GM12878 (cell line): ENCODE measurements around the gene WDR11.

Experiments
- EP300 ChIP-seq, 2 experiments: fragments of 150-350 bp in 1 of 2; IDR thresholded peaks; 2 replicates each; pipeline ENCODE4 v1.6.1; 2011 to 2012; ENCODE audit warnings: low read depth in 2 of 2, low read length in 2 of 2, borderline replicate concordance in 1 of 2, improper control_type of control experiment in 1 of 2, inconsistent platforms in 1 of 2; ENCODE audit not compliant: control insufficient read depth in 1 of 2
- GABPA ChIP-seq: IDR thresholded peaks from 2 replicates; pipeline ENCODE4 v1.6.1; 2014; ENCODE audit warnings: antibody characterized with exemption, low read depth, mild to moderate bottlenecking, inconsistent platforms
- MTA3 ChIP-seq: IDR thresholded peaks from 2 replicates; pipeline ENCODE4 v1.6.1; 2012; ENCODE audit warnings: low read length, inconsistent platforms, borderline replicate concordance
- NFIC ChIP-seq: IDR thresholded peaks from 2 replicates; pipeline ENCODE4 v1.6.1; 2012; ENCODE audit warnings: low read depth, mild to moderate bottlenecking, inconsistent platforms, low read length, moderate library complexity
- POLR2A ChIP-seq: IDR thresholded peaks from 2 replicates; pipeline ENCODE4 v1.6.1; 2011; ENCODE audit warnings: low read depth, mild to moderate bottlenecking, low read length
- SIX5 ChIP-seq: IDR thresholded peaks from 2 replicates; pipeline ENCODE4 v1.6.1; 2011; ENCODE audit warnings: mild to moderate bottlenecking, low read depth, low read length, moderate library complexity; ENCODE audit not compliant: severe bottlenecking
- SPI1 ChIP-seq: IDR thresholded peaks from 2 replicates; pipeline ENCODE4 v1.6.1; 2011; ENCODE audit warnings: low read depth, mild to moderate bottlenecking, low read length, moderate library complexity, borderline replicate concordance; ENCODE audit not compliant: insufficient read depth
- TAF1 ChIP-seq: IDR thresholded peaks from 2 replicates; pipeline ENCODE4 v1.6.1; 2011; ENCODE audit warnings: mild to moderate bottlenecking, low read depth, low read length, borderline replicate concordance
- ZNF274 ChIP-seq: IDR thresholded peaks from one replicate; pipeline ENCODE4 v1.8.0; 2011; ENCODE audit not compliant: insufficient read length, insufficient read depth
- TF ChIP-seq, protein P1 (sequence below): IDR thresholded peaks from 2 replicates; pipeline ENCODE4 v1.6.1; 2011; ENCODE audit warnings: mild to moderate bottlenecking, low read depth, low read length, moderate library complexity; ENCODE audit not compliant: insufficient replicate concordance
- TF ChIP-seq, protein P2 (sequence below), 3 experiments: IDR thresholded peaks in 2 of 3; conservative IDR thresholded peaks in 1 of 3; 2 replicates each; pipeline ENCODE4 v1.5.1; 2011; ENCODE audit warnings: low read depth in 3 of 3, low read length in 3 of 3, mild to moderate bottlenecking in 3 of 3, control low read depth in 2 of 3, moderate library complexity in 2 of 3, inconsistent platforms in 1 of 3, mixed read lengths in 1 of 3; ENCODE audit not compliant: control insufficient read depth in 2 of 3, insufficient read depth in 1 of 3; ENCODE audit errors: extremely low read depth in 1 of 3
- TF ChIP-seq, protein P3 (sequence below): fragments of 450-650 bp; IDR thresholded peaks from 2 replicates; pipeline ENCODE4 v1.6.1; 2018; ENCODE audit warnings: mild to moderate bottlenecking, low read depth, moderate library complexity; ENCODE audit not compliant: partially characterized antibody
- TF ChIP-seq, protein P4 (sequence below): IDR thresholded peaks from 2 replicates; pipeline ENCODE4 v1.6.1; 2011; ENCODE audit warnings: low read depth, low read length, improper control_type of control experiment, borderline replicate concordance
- TF ChIP-seq, protein P5 (sequence below): IDR thresholded peaks from 2 replicates; pipeline ENCODE4 v1.6.1; 2012; ENCODE audit warnings: low read depth, low read length, improper control_type of control experiment

DNA sequence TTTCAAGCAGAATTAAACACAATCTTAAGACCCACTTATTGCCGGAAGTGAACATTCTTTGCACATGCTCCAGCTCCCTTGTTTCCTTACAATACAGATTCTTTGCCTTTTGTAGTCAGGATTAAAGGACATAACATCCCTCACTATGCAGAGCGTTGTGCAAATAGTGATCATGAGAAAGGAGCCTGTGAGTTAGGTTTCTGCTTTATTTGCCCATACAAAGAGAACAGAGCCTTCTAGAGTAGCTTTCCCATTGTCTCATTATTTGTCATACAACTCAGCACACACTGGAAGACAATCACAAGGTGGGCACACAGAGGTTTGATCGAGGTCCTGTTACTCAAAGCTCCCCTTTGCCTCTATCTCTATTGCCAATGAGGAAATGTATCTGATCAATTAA lies 48.2 kb upstream of the WDR11 start:
- TF ChIP-seq, protein P1, sequence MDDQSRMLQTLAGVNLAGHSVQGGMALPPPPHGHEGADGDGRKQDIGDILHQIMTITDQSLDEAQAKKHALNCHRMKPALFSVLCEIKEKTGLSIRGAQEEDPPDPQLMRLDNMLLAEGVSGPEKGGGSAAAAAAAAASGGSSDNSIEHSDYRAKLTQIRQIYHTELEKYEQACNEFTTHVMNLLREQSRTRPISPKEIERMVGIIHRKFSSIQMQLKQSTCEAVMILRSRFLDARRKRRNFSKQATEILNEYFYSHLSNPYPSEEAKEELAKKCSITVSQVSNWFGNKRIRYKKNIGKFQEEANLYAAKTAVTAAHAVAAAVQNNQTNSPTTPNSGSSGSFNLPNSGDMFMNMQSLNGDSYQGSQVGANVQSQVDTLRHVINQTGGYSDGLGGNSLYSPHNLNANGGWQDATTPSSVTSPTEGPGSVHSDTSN: no peak
- TF ChIP-seq SPI1 (no peak), TAF1 (no peak), POLR2A (no peak), SIX5 (no peak), MTA3 (no peak), NFIC (no peak), GABPA (no peak), EP300 (IDR thresholded peaks at IDR 0.05; ENCODE audit: borderline replicate concordance in 1 of 2, control insufficient read depth in 1 of 2, low read depth in 2 of 2, low read length in 2 of 2) (no peak), ZNF274 (no peak)
- TF ChIP-seq, protein P2, sequence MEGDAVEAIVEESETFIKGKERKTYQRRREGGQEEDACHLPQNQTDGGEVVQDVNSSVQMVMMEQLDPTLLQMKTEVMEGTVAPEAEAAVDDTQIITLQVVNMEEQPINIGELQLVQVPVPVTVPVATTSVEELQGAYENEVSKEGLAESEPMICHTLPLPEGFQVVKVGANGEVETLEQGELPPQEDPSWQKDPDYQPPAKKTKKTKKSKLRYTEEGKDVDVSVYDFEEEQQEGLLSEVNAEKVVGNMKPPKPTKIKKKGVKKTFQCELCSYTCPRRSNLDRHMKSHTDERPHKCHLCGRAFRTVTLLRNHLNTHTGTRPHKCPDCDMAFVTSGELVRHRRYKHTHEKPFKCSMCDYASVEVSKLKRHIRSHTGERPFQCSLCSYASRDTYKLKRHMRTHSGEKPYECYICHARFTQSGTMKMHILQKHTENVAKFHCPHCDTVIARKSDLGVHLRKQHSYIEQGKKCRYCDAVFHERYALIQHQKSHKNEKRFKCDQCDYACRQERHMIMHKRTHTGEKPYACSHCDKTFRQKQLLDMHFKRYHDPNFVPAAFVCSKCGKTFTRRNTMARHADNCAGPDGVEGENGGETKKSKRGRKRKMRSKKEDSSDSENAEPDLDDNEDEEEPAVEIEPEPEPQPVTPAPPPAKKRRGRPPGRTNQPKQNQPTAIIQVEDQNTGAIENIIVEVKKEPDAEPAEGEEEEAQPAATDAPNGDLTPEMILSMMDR (IDR thresholded peaks at IDR 0.05 in 2 of 3, conservative IDR thresholded peaks at IDR 0.05 in 1 of 3; ENCODE audit: control insufficient read depth in 2 of 3, extremely low read depth in 1 of 3, insufficient read depth in 1 of 3, low read depth in 3 of 3, low read length in 3 of 3): no peak
- TF ChIP-seq, protein P3, sequence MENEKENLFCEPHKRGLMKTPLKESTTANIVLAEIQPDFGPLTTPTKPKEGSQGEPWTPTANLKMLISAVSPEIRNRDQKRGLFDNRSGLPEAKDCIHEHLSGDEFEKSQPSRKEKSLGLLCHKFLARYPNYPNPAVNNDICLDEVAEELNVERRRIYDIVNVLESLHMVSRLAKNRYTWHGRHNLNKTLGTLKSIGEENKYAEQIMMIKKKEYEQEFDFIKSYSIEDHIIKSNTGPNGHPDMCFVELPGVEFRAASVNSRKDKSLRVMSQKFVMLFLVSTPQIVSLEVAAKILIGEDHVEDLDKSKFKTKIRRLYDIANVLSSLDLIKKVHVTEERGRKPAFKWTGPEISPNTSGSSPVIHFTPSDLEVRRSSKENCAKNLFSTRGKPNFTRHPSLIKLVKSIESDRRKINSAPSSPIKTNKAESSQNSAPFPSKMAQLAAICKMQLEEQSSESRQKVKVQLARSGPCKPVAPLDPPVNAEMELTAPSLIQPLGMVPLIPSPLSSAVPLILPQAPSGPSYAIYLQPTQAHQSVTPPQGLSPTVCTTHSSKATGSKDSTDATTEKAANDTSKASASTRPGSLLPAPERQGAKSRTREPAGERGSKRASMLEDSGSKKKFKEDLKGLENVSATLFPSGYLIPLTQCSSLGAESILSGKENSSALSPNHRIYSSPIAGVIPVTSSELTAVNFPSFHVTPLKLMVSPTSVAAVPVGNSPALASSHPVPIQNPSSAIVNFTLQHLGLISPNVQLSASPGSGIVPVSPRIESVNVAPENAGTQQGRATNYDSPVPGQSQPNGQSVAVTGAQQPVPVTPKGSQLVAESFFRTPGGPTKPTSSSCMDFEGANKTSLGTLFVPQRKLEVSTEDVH: no peak
- TF ChIP-seq, protein P4, sequence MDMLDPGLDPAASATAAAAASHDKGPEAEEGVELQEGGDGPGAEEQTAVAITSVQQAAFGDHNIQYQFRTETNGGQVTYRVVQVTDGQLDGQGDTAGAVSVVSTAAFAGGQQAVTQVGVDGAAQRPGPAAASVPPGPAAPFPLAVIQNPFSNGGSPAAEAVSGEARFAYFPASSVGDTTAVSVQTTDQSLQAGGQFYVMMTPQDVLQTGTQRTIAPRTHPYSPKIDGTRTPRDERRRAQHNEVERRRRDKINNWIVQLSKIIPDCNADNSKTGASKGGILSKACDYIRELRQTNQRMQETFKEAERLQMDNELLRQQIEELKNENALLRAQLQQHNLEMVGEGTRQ: no peak
- TF ChIP-seq, protein P5, sequence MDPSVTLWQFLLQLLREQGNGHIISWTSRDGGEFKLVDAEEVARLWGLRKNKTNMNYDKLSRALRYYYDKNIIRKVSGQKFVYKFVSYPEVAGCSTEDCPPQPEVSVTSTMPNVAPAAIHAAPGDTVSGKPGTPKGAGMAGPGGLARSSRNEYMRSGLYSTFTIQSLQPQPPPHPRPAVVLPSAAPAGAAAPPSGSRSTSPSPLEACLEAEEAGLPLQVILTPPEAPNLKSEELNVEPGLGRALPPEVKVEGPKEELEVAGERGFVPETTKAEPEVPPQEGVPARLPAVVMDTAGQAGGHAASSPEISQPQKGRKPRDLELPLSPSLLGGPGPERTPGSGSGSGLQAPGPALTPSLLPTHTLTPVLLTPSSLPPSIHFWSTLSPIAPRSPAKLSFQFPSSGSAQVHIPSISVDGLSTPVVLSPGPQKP: no peak
